Osteoblast (primary cell): ENCODE data around the gene COL4A1. TPM values are rescaled to one million over a fixed set of nuclear protein-coding genes. Genes with fewer than 3 reads are reported as not detected.

ENCODE experiments used
- DNase-seq: peaks from one replicate; pipeline ENCODE4 v3.0.0; 2011; ENCODE audit warnings: low spot score, mixed read lengths; ENCODE audit not compliant: insufficient read length; ENCODE audit errors: missing footprints
- H2AFZ ChIP-seq: 2 replicates; pipeline ENCODE4 v1.6.0; 2011; ENCODE audit warnings: mild to moderate bottlenecking, low read length
- H3K27ac ChIP-seq: 2 replicates; pipeline ENCODE4 v1.5.1; 2011; ENCODE audit warnings: mild to moderate bottlenecking, low read depth, low read length, moderate library complexity
- H3K27me3 ChIP-seq: 2 replicates; pipeline ENCODE4 v1.6.0; 2012; ENCODE audit warnings: mild to moderate bottlenecking, control low read depth, inconsistent platforms, low read length, moderate library complexity; ENCODE audit not compliant: insufficient read depth
- H3K36me3 ChIP-seq: 2 replicates; pipeline ENCODE4 v1.5.1; 2011; ENCODE audit warnings: mild to moderate bottlenecking, low read length, control low read depth, moderate library complexity; ENCODE audit not compliant: insufficient read depth
- H3K4me1 ChIP-seq: 2 replicates; pipeline ENCODE4 v1.5.1; 2011; ENCODE audit warnings: mild to moderate bottlenecking, low read length, control low read depth, moderate library complexity; ENCODE audit not compliant: insufficient read depth
- H3K4me2 ChIP-seq: 2 replicates; pipeline ENCODE4 v1.6.0; 2011; ENCODE audit warnings: mild to moderate bottlenecking, low read length; ENCODE audit not compliant: insufficient read depth
- H3K4me3 ChIP-seq: fragments of 200-600 bp; sonication (generic); 3 replicates; pipeline ENCODE4 v1.5.1; 2012; ENCODE audit warnings: mild to moderate bottlenecking, low read length, inconsistent platforms; ENCODE audit not compliant: insufficient read depth
- H3K79me2 ChIP-seq: 2 replicates; pipeline ENCODE4 v1.6.0; 2012; ENCODE audit warnings: mild to moderate bottlenecking, low read length, control low read depth, inconsistent platforms; ENCODE audit not compliant: insufficient read depth
- H3K9me3 ChIP-seq: 2 replicates; pipeline ENCODE4 v1.5.1; 2011; ENCODE audit warnings: low read depth, low read length, control low read depth
- H4K20me1 ChIP-seq: 2 replicates; pipeline ENCODE4 v1.6.0; 2012; ENCODE audit warnings: mild to moderate bottlenecking, low read length, control low read depth; ENCODE audit not compliant: insufficient read depth
- CTCF ChIP-seq: IDR thresholded peaks from 2 replicates; pipeline ENCODE4 v1.5.1; 2011; ENCODE audit warnings: mild to moderate bottlenecking, low read depth, low read length, moderate library complexity; ENCODE audit errors: extremely low read depth
- total RNA-seq: library from RNA; depleted of rRNA; stranded (reverse); fragments of >200 nt; gene quantifications from 2 replicates; pipeline ENCODE4 v1.2.3, GENCODE V29; 2012

Gene COL4A1
- total RNA-seq, 1 donor = 412 TPM

- H3K4me1 ChIP-seq = peaks cover 28% of the 10 kb centered on the region
- no peak overlapping the region for H3K27ac ChIP-seq
- H3K9me3 ChIP-seq = no peaks in the 10 kb centered on the region
- H4K20me1 ChIP-seq = peaks cover 69% of the 10 kb centered on the region
- DNase-seq = no peak
- H3K27me3 ChIP-seq = no peaks in the 10 kb centered on the region
- H3K79me2 ChIP-seq = peaks cover 54% of the 10 kb centered on the region
- H3K4me2 ChIP-seq = no peak overlapping the region
- no peak for TF ChIP-seq CTCF
- H2AFZ ChIP-seq = no peak overlapping the region
- H3K4me3 ChIP-seq = no peak overlapping the region
- peaks cover 34% of the 10 kb centered on the region for H3K36me3 ChIP-seq
Measured at GRCh38 chr13:110285991-110286832, 20.7 kb downstream of the COL4A1 start.

GRCh38 chr13:110284779-110285484 is 22.0 kb downstream of the COL4A1 start:
- peak; percentile 62 for DNase-seq
- Histone ChIP-seq H3K36me3 (peaks cover 31% of the 10 kb centered on the region), H3K79me2 (peaks cover 53% of the 10 kb centered on the region), H3K27me3 (no peaks in the 10 kb centered on the region), H3K4me3 (no peak overlapping the region), H3K27ac (peak overlapping the region; percentile 0), H3K4me2 (peak overlapping the region; percentile 7), H3K4me1 (peaks cover 28% of the 10 kb centered on the region), H4K20me1 (peaks cover 57% of the 10 kb centered on the region), H2AFZ (no peak overlapping the region), H3K9me3 (no peaks in the 10 kb centered on the region)
- no peak for TF ChIP-seq CTCF

GRCh38 chr13:110283736-110284517 is 23.0 kb downstream of the COL4A1 start:
- Histone ChIP-seq H3K9me3 (no peaks in the 10 kb centered on the region), H4K20me1 (peaks cover 60% of the 10 kb centered on the region), H3K36me3 (peaks cover 31% of the 10 kb centered on the region), H3K4me1 (peaks cover 28% of the 10 kb centered on the region), H3K79me2 (peaks cover 56% of the 10 kb centered on the region), H3K27ac (peak overlapping the region; percentile 0), H2AFZ (no peak overlapping the region), H3K4me2 (peak overlapping the region; percentile 7), H3K4me3 (no peak overlapping the region), H3K27me3 (no peaks in the 10 kb centered on the region)
- DNase-seq = no peak
- TF ChIP-seq CTCF = no peak
